HG03469 (cell line): ENCODE data around the gene FAM237A.

ENCODE experiments used
- ATAC-seq: cut with Tn5 transposase; IDR thresholded peaks from one replicate; pipeline ENCODE4 v1.9.1; 2021; ENCODE audit warnings: mild to moderate bottlenecking, moderate library complexity, moderate number of reproducible peaks; ENCODE audit not compliant: unreplicated experiment

FAM237A gene

GRCh38 chr2:206688453-206688852 is 46.2 kb downstream of the FAM237A start:
- no peak for ATAC-seq

GRCh38 chr2:206688990-206689389 is 46.7 kb downstream of the FAM237A start:
- no peak for ATAC-seq

GRCh38 chr2:206692971-206693370 is 50.7 kb downstream of the FAM237A start:
- ATAC-seq = no peak

GRCh38 chr2:206693399-206694137 is 51.3 kb downstream of the FAM237A start:
- ATAC-seq = peak; percentile 62

- ATAC-seq = no peak
These were observed 54.6 kb downstream of the FAM237A start for GRCh38 chr2:206696910-206697309.

- ATAC-seq = no peak
These were observed 56.5 kb downstream of the FAM237A start for GRCh38 chr2:206698811-206699210.
